Anterior cingulate cortex (tissue), 58 donors: ENCODE results near the gene MAML1.
A peak's percentile ranks its signal among the peaks of the same experiment; 100 is the strongest.
"Not testable (repeated sequence)": the region's sequence is repeated elsewhere in the genome, so short reads cannot be mapped to it uniquely, and the experiment has no call there.

Experiments used
- DNase-seq, 58 donors: peaks; one replicate each; lab custom pipeline; 2025; lab: John Stamatoyannopoulos, UW

MAML1 gene

GRCh38 chr5:179732412-179732917, at the start of gene MAML1:
Gene MAML1 (plus strand): TSS chr5:179732822. CDS start chr5:179733113, 291 bp downstream.
- peak; percentile 87 to 100 (median 99) for DNase-seq

GRCh38 chr5:179689212-179689611, 43.4 kb upstream of the MAML1 start:
- not testable (repeated sequence) for DNase-seq

GRCh38 chr5:179694561-179694960, 38.1 kb upstream of the MAML1 start:
- no peak for DNase-seq

GRCh38 chr5:179696603-179697002, 36.0 kb upstream of the MAML1 start:
- DNase-seq, result no peak

GRCh38 chr5:179697108-179697507, 35.5 kb upstream of the MAML1 start:
- DNase-seq, result no peak

GRCh38 chr5:179697543-179697942, 35.1 kb upstream of the MAML1 start:
- not testable (repeated sequence) for DNase-seq

GRCh38 chr5:179697993-179698934, 34.4 kb upstream of the MAML1 start:
- DNase-seq, result peak; percentile 83 to 100 (median 99)

- peak in 2 of 58 donors; percentile 27 to 33 for DNase-seq
These were observed 33.5 kb upstream of the MAML1 start, which contains the start of gene CANX for GRCh38 chr5:179698935-179699615. Gene CANX (plus strand): TSS chr5:179698967. CDS start chr5:179705682, 6,715 bp downstream.

GRCh38 chr5:179699616-179700237, 32.9 kb upstream of the MAML1 start:
- peak in 7 of 58 donors; percentile 1 to 34 (median 20) for DNase-seq

GRCh38 chr5:179700401-179700918, 32.2 kb upstream of the MAML1 start:
- no peak for DNase-seq

GRCh38 chr5:179716286-179716685, 16.3 kb upstream of the MAML1 start:
- no peak for DNase-seq

- DNase-seq, result no peak
These were observed 12.4 kb upstream of the MAML1 start for GRCh38 chr5:179720222-179720621.

- DNase-seq, result no peak
These were observed 8.5 kb upstream of the MAML1 start for GRCh38 chr5:179724163-179724562.

GRCh38 chr5:179727106-179727505, 5.5 kb upstream of the MAML1 start:
- DNase-seq, result no peak

GRCh38 chr5:179729303-179729702, 3.3 kb upstream of the MAML1 start:
- no peak for DNase-seq

GRCh38 chr5:179729727-179730126, 2.9 kb upstream of the MAML1 start:
- DNase-seq, result peak in 1 of 58 donors; percentile 0

- no peak for DNase-seq
These were observed 2.3 kb upstream of the MAML1 start for GRCh38 chr5:179730356-179730755.

GRCh38 chr5:179730852-179731251, 1.8 kb upstream of the MAML1 start:
- no peak for DNase-seq

- DNase-seq, result peak in 3 of 58 donors; percentile 6 to 32 (median 14)
These were observed 721 bp upstream of the MAML1 start for GRCh38 chr5:179731791-179732411.
